NK-92 treated with Interleukin-12 subunit alpha and Interleukin-12 subunit beta, amount 100 ng/mL, for 24 hours (cell line): ENCODE measurements around the gene SLC12A9.
A peak's percentile ranks its signal among the peaks of the same experiment; 100 is the strongest.
"Not testable (repeated sequence)": the region's sequence is repeated elsewhere in the genome, so short reads cannot be mapped to it uniquely, and the experiment has no call there.

Experiments
- DNase-seq: peaks from one replicate; lab custom pipeline; 2025; lab: John Stamatoyannopoulos, UW

The SLC12A9 gene

GRCh38 chr7:100852048-100852872 is at the start of gene SLC12A9:
Gene SLC12A9 (plus strand): TSS chr7:100852713. CDS start chr7:100854198, 1,485 bp downstream.
- DNase-seq: peak; percentile 82

- DNase-seq: no peak
Observed at GRCh38 chr7:100802951-100803350, 49.6 kb upstream of the SLC12A9 start.

- no peak for DNase-seq
Observed at GRCh38 chr7:100803398-100804161, 48.9 kb upstream of the SLC12A9 start.

- DNase-seq: no peak
Observed at GRCh38 chr7:100804681-100805431, 47.7 kb upstream of the SLC12A9 start.

- no peak for DNase-seq
Observed at GRCh38 chr7:100806276-100806675, 46.2 kb upstream of the SLC12A9 start.

GRCh38 chr7:100806883-100807282 is 45.6 kb upstream of the SLC12A9 start:
- not testable (repeated sequence) for DNase-seq

GRCh38 chr7:100808354-100808875 is 44.1 kb upstream of the SLC12A9 start:
- no peak for DNase-seq

- DNase-seq: no peak
Observed at GRCh38 chr7:100811480-100811879, 41.0 kb upstream of the SLC12A9 start.

- DNase-seq: no peak
Observed at GRCh38 chr7:100812729-100813128, 39.8 kb upstream of the SLC12A9 start.

- DNase-seq: not testable (repeated sequence)
Observed at GRCh38 chr7:100816515-100816914, 36.0 kb upstream of the SLC12A9 start.

GRCh38 chr7:100817097-100817496 is 35.4 kb upstream of the SLC12A9 start:
- DNase-seq: no peak

GRCh38 chr7:100818366-100818765 is 34.1 kb upstream of the SLC12A9 start:
- DNase-seq: no peak

GRCh38 chr7:100818825-100819224 is 33.7 kb upstream of the SLC12A9 start:
- DNase-seq: no peak

GRCh38 chr7:100819586-100819985 is 32.9 kb upstream of the SLC12A9 start:
- no peak for DNase-seq

GRCh38 chr7:100822236-100823139 is 30.0 kb upstream of the SLC12A9 start:
- DNase-seq: no peak

GRCh38 chr7:100823140-100823525 is 29.4 kb upstream of the SLC12A9 start:
- no peak for DNase-seq

- DNase-seq: no peak
Observed at GRCh38 chr7:100823534-100823933, 29.0 kb upstream of the SLC12A9 start.

GRCh38 chr7:100824499-100825214 is 27.9 kb upstream of the SLC12A9 start:
- no peak for DNase-seq

- no peak for DNase-seq
Observed at GRCh38 chr7:100825215-100825671, 27.3 kb upstream of the SLC12A9 start.

- no peak for DNase-seq
Observed at GRCh38 chr7:100825751-100826513, 26.6 kb upstream of the SLC12A9 start.
